Measurements from ENCODE around the gene LRRC71.
A peak's percentile ranks its signal among the peaks of the same experiment; 100 is the strongest.

LRRC71 gene

DNA sequence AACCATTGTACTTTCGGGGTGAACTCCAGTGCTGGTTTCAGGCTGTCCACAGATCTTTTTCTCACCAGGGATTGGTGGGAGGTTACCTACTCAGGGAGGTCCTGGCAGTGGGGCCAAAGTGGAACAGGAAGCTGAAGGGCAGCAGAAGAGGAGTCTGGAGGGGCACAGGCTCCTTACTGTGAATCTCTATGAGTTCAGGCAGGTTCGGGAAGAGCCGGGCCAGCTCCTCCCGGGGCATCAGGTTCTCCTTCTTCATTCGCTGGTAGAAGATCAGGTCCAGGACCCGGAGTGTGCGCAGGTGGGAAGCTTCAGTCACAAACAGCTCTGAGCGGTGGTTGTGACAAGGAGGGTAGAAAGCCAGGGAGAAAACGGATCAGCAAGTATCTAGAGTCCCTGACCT, 26.7 kb downstream of the LRRC71 start:
- Histone ChIP-seq H3K36me3 (ENCODE audit: insufficient read depth, low read length) (no peaks in the 10 kb centered on the region), H3K9me3 (ENCODE audit: insufficient read depth, low read length, severe bottlenecking) (no peaks in the 10 kb centered on the region), H3K27me3 (ENCODE audit: insufficient read depth, low read length, poor library complexity) (peaks cover 31% of the 10 kb centered on the region), H3K9ac (ENCODE audit: low read depth, low read length) (no peak overlapping the region), H3K4me3 (ENCODE audit: low read depth in 1 of 2, low read length in 2 of 2) (no peak overlapping the region), H2AFZ (ENCODE audit: low read depth, low read length) (no peak overlapping the region), H4K20me1 (ENCODE audit: insufficient read depth, low read length) (no peaks in the 10 kb centered on the region; the same call in 1 of the 2 replicates), H3K4me2 (ENCODE audit: insufficient read depth, low read length) (no peak overlapping the region), H3K4me1 (ENCODE audit: insufficient read depth, low read length) (no peaks in the 10 kb centered on the region), H3K79me2 (ENCODE audit: insufficient read depth, low read length) (no peaks in the 10 kb centered on the region), H3K27ac (ENCODE audit: low read length) (no peak overlapping the region)
- ATAC-seq (ENCODE audit: insufficient read depth, low read depth), result no peak
- DNase-seq, result no peak
- TF ChIP-seq, protein P1, sequence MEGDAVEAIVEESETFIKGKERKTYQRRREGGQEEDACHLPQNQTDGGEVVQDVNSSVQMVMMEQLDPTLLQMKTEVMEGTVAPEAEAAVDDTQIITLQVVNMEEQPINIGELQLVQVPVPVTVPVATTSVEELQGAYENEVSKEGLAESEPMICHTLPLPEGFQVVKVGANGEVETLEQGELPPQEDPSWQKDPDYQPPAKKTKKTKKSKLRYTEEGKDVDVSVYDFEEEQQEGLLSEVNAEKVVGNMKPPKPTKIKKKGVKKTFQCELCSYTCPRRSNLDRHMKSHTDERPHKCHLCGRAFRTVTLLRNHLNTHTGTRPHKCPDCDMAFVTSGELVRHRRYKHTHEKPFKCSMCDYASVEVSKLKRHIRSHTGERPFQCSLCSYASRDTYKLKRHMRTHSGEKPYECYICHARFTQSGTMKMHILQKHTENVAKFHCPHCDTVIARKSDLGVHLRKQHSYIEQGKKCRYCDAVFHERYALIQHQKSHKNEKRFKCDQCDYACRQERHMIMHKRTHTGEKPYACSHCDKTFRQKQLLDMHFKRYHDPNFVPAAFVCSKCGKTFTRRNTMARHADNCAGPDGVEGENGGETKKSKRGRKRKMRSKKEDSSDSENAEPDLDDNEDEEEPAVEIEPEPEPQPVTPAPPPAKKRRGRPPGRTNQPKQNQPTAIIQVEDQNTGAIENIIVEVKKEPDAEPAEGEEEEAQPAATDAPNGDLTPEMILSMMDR (IDR thresholded peaks at IDR 0.05; ENCODE audit: borderline replicate concordance, extremely low read depth, low read length, poor library complexity, severe bottlenecking), result no peak
- no peak for TF ChIP-seq EZH2 (IDR thresholded peaks at IDR 0.05; ENCODE audit: borderline replicate concordance, low read depth, low read length, severe bottlenecking)

DNA sequence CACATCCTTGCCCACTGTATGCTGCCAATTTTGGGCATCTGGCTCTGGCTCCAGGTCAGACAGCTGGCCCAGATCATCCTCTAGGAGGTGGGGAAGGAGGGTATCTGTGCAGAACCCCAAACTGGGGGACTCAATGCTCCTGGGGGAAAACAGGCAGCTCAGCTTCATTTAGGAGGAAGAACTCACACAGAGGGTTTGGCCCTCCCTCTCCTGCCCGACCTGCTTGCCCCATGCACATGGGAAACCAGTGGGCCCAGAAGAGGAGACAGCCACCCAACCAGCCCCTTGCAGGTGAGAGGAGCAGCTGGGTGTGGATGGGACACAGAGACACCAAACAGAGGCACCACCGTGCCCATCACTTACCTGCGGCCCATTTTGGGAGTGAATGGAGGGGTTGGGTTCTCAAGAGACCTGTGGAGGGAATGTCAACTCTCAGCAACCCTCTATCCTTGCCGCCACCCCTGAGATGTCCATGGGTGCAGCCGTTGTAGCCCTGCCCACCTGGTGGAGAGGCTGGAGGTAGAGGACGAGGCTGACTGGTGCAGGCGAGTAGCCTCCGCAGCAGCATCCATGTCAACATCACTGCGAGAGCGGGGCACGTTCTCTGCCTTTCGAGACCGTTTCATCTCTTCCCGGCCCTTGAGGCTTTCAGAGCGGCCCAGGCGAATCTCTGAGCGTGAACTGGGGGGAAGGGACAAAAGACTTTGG, 27.5 kb downstream of the LRRC71 start:
- Histone ChIP-seq H3K9me3 (ENCODE audit: insufficient read depth, low read length, severe bottlenecking) (no peaks in the 10 kb centered on the region), H3K36me3 (ENCODE audit: insufficient read depth, low read length) (no peaks in the 10 kb centered on the region), H3K9ac (ENCODE audit: low read depth, low read length) (no peak overlapping the region), H3K4me2 (ENCODE audit: insufficient read depth, low read length) (no peak overlapping the region), H3K4me3 (ENCODE audit: low read depth in 1 of 2, low read length in 2 of 2) (no peak overlapping the region), H3K79me2 (ENCODE audit: insufficient read depth, low read length) (no peaks in the 10 kb centered on the region), H3K27ac (ENCODE audit: low read length) (no peak overlapping the region), H2AFZ (ENCODE audit: low read depth, low read length) (no peak overlapping the region), H3K4me1 (ENCODE audit: insufficient read depth, low read length) (no peaks in the 10 kb centered on the region), H3K27me3 (ENCODE audit: insufficient read depth, low read length, poor library complexity) (peaks cover 31% of the 10 kb centered on the region), H4K20me1 (ENCODE audit: insufficient read depth, low read length) (no peaks in the 10 kb centered on the region)
- no peak for TF ChIP-seq EZH2 (IDR thresholded peaks at IDR 0.05; ENCODE audit: borderline replicate concordance, low read depth, low read length, severe bottlenecking)
- TF ChIP-seq, protein P1 (IDR thresholded peaks at IDR 0.05; ENCODE audit: borderline replicate concordance, extremely low read depth, low read length, poor library complexity, severe bottlenecking), result no peak
- DNase-seq (no peak), ATAC-seq (ENCODE audit: insufficient read depth, low read depth) (no peak)

DNA sequence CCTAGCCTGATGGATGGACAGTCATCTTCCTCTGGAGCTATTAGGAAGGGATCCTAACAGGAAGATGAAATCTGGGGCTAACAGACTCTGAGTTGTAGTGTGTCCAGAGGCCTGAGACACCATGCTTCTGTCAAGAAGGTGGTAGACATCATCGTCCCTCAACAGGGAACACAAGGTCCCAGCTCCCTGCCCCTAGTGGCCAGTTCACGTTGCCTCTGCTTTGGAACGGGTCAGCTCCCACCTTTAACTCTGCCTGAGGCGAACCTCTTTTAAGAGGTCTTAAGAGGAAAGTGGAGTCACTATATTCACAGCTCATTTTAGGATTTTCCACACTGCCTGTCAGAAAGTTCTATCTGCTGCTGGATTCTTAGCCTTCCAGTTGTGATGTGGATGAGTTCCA, 28.3 kb downstream of the LRRC71 start:
- H3K4me1 ChIP-seq (ENCODE audit: insufficient read depth, low read length), result no peaks in the 10 kb centered on the region
- H3K4me2 ChIP-seq (ENCODE audit: insufficient read depth, low read length), result no peak overlapping the region
- H3K27ac ChIP-seq (ENCODE audit: low read length), result no peak overlapping the region
- no peaks in the 10 kb centered on the region for H4K20me1 ChIP-seq (ENCODE audit: insufficient read depth, low read length)
- H3K79me2 ChIP-seq (ENCODE audit: insufficient read depth, low read length), result no peaks in the 10 kb centered on the region
- H3K27me3 ChIP-seq (ENCODE audit: insufficient read depth, low read length, poor library complexity), result peaks cover 29% of the 10 kb centered on the region
- DNase-seq (no peak), ATAC-seq (ENCODE audit: insufficient read depth, low read depth) (no peak)
- no peaks in the 10 kb centered on the region for H3K9me3 ChIP-seq (ENCODE audit: insufficient read depth, low read length, severe bottlenecking)
- no peak overlapping the region for H3K4me3 ChIP-seq (ENCODE audit: low read depth in 1 of 2, low read length in 2 of 2)
- no peak overlapping the region for H2AFZ ChIP-seq (ENCODE audit: low read depth, low read length)
- TF ChIP-seq, protein P1 (IDR thresholded peaks at IDR 0.05; ENCODE audit: borderline replicate concordance, extremely low read depth, low read length, poor library complexity, severe bottlenecking), result peak; percentile 39
- TF ChIP-seq EZH2 (IDR thresholded peaks at IDR 0.05; ENCODE audit: borderline replicate concordance, low read depth, low read length, severe bottlenecking), result no peak
- H3K36me3 ChIP-seq (ENCODE audit: insufficient read depth, low read length), result no peaks in the 10 kb centered on the region
- no peak overlapping the region for H3K9ac ChIP-seq (ENCODE audit: low read depth, low read length)
